ENCODE measurements around the gene CFAP410.
"Not testable (repeated sequence)": the region's sequence is repeated elsewhere in the genome, so short reads cannot be mapped to it uniquely, and the experiment has no call there.

The CFAP410 gene

GRCh38 chr21:44318489-44319285 lies 20.5 kb downstream of the CFAP410 start:
- DNase-seq (ENCODE audit: low read depth, low spot score), result no peak

GRCh38 chr21:44317871-44318270 lies 21.3 kb downstream of the CFAP410 start:
- DNase-seq (ENCODE audit: low read depth, low spot score), result no peak

- no peak for DNase-seq (ENCODE audit: low read depth, low spot score)
Observed at GRCh38 chr21:44317241-44317782, 21.9 kb downstream of the CFAP410 start.

GRCh38 chr21:44316277-44316900 lies 22.8 kb downstream of the CFAP410 start:
- no peak for DNase-seq (ENCODE audit: low read depth, low spot score)

- no peak for DNase-seq (ENCODE audit: low read depth, low spot score)
Observed at GRCh38 chr21:44315691-44316203, 23.4 kb downstream of the CFAP410 start.

GRCh38 chr21:44314561-44314960 lies 24.6 kb downstream of the CFAP410 start:
- no peak for DNase-seq (ENCODE audit: low read depth, low spot score)

- no peak for DNase-seq (ENCODE audit: low read depth, low spot score)
Observed at GRCh38 chr21:44314128-44314527, 25.1 kb downstream of the CFAP410 start.

GRCh38 chr21:44313451-44313850 lies 25.7 kb downstream of the CFAP410 start:
- no peak for DNase-seq (ENCODE audit: low read depth, low spot score)

- DNase-seq (ENCODE audit: low read depth, low spot score), result no peak
Observed at GRCh38 chr21:44312716-44313115, 26.5 kb downstream of the CFAP410 start.

GRCh38 chr21:44312089-44312488 lies 27.1 kb downstream of the CFAP410 start:
- DNase-seq (ENCODE audit: low read depth, low spot score), result no peak

GRCh38 chr21:44310628-44311507 lies 28.3 kb downstream of the CFAP410 start:
- DNase-seq (ENCODE audit: low read depth, low spot score), result no peak

- no peak for DNase-seq (ENCODE audit: low read depth, low spot score)
Observed at GRCh38 chr21:44306936-44307704, 32.1 kb downstream of the CFAP410 start.

- DNase-seq (ENCODE audit: low read depth, low spot score), result no peak
Observed at GRCh38 chr21:44305691-44306090, 33.5 kb downstream of the CFAP410 start.

- DNase-seq (ENCODE audit: low read depth, low spot score), result no peak
Observed at GRCh38 chr21:44304877-44305293, 34.3 kb downstream of the CFAP410 start.

GRCh38 chr21:44304011-44304616 lies 35.1 kb downstream of the CFAP410 start:
- DNase-seq (ENCODE audit: low read depth, low spot score), result no peak

- no peak for DNase-seq (ENCODE audit: low read depth, low spot score)
Observed at GRCh38 chr21:44303490-44303981, 35.7 kb downstream of the CFAP410 start.

- not testable (repeated sequence) for DNase-seq (ENCODE audit: low read depth, low spot score)
Observed at GRCh38 chr21:44302573-44303401, 36.4 kb downstream of the CFAP410 start.

- DNase-seq (ENCODE audit: low read depth, low spot score), result no peak
Observed at GRCh38 chr21:44301961-44302406, 37.2 kb downstream of the CFAP410 start.

- DNase-seq (ENCODE audit: low read depth, low spot score), result no peak
Observed at GRCh38 chr21:44301141-44301540, 38.0 kb downstream of the CFAP410 start.

Data from iPS DF 19.7 (cell line).